ENCODE results near the gene CLK2. TPM values are rescaled to one million over a fixed set of nuclear protein-coding genes. Genes with fewer than 3 reads are reported as not detected.

CLK2 gene
- total and polyA plus RNA-seq, 2 donors (not counting 3 experiments of a cell fraction or from before 2014, with no cell fraction given) = 69.1 to 80.9 TPM

GRCh38 chr1:155285063-155285462 lies 11.8 kb upstream of the CLK2 start:
- Histone ChIP-seq H2AFZ (ENCODE audit: low read depth, low read length) (no peak overlapping the region), H3K27me3 (ENCODE audit: control insufficient read depth in 2 of 2, insufficient read depth in 2 of 2, low read length in 2 of 2) (no peaks in the 10 kb centered on the region), H3K4me3 (replicated peaks in 1 of 3; ENCODE audit: insufficient read depth in 1 of 3, low read depth in 1 of 3, low read length in 3 of 3) (no peak overlapping the region), H3K36me3 (ENCODE audit: control insufficient read depth in 2 of 2, extremely low read depth in 1 of 2, insufficient read depth in 2 of 2, low read length in 2 of 2) (no peaks in the 10 kb centered on the region), H3K4me1 (ENCODE audit: control insufficient read depth, extremely low read depth, insufficient read depth, low read length) (no peaks in the 10 kb centered on the region), H3K27ac (ENCODE audit: insufficient read depth, low read depth, low read length) (no peak overlapping the region), H3K9me3 (replicated peaks; ENCODE audit: control insufficient read depth, insufficient read depth, low read length) (no peaks in the 10 kb centered on the region), H4K20me1 (replicated peaks; ENCODE audit: control insufficient read depth, extremely low read depth, insufficient read depth, low read length) (no peaks in the 10 kb centered on the region), H3K9me1 (replicated peaks; ENCODE audit: control insufficient read depth, extremely low read depth, insufficient read depth, low read length) (no peaks in the 10 kb centered on the region), H3K4me2 (ENCODE audit: insufficient read depth, low read length) (no peak overlapping the region), H3K79me2 (ENCODE audit: control insufficient read depth, insufficient read depth, low read length) (no peaks in the 10 kb centered on the region), H3K9ac (replicated peaks; ENCODE audit: extremely low read depth, insufficient read depth, low read length) (no peak overlapping the region)
- dilution Hi-C loops (cut with MboI; ENCODE audit: extremely low pct_ligation_motif_present, low sequenced_read_pairs) = no loop called here
- intact Hi-C loops (cut with micrococcal nuclease) = no loop called here
- no peak for TF ChIP-seq POLR2AphosphoS5 (IDR thresholded peaks at IDR 0.05; ENCODE audit: insufficient read depth, low read depth, low read length)
- no peak for TF ChIP-seq POLR2A (IDR thresholded peaks at IDR 0.05; ENCODE audit: low read depth, low read length)
- DNase-seq (ENCODE audit: low read depth, low spot score) (no peak), FAIRE-seq (no peak)
- CTCF ChIA-PET = no interaction called here
- no TSS peak for BruUV-seq (replicated peaks)
- POLR2A ChIA-PET = no interaction called here

GRCh38 chr1:155284476-155284875 lies 11.2 kb upstream of the CLK2 start:
- no TSS peak for BruUV-seq (replicated peaks)
- TF ChIP-seq MYC (IDR thresholded peaks at IDR 0.05; ENCODE audit: low read depth, low read length) (no peak), FOS (IDR thresholded peaks at IDR 0.05; ENCODE audit: borderline replicate concordance, insufficient read depth, low read length) (no peak), CTCF (IDR thresholded peaks at IDR 0.05; ENCODE audit: extremely low read depth in 1 of 2, insufficient read depth in 1 of 2, low read depth in 1 of 2, low read length in 2 of 2) (no peak), POLR2A (IDR thresholded peaks at IDR 0.05; ENCODE audit: low read depth, low read length) (no peak), EZH2 (IDR thresholded peaks at IDR 0.05; ENCODE audit: borderline replicate concordance, low read depth, low read length, severe bottlenecking) (no peak), GATA2 (IDR thresholded peaks at IDR 0.05; ENCODE audit: insufficient read depth, insufficient read length, low read depth, low read length) (no peak), POLR2AphosphoS5 (IDR thresholded peaks at IDR 0.05; ENCODE audit: insufficient read depth, low read depth, low read length) (no peak), JUN (IDR thresholded peaks at IDR 0.05; ENCODE audit: borderline replicate concordance, insufficient read depth, insufficient read length, low read depth) (no peak)
- TF ChIP-seq, protein P1, sequence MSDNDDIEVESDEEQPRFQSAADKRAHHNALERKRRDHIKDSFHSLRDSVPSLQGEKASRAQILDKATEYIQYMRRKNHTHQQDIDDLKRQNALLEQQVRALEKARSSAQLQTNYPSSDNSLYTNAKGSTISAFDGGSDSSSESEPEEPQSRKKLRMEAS (IDR thresholded peaks at IDR 0.05; ENCODE audit: insufficient read depth, insufficient read length) = no peak
- CTCF ChIA-PET = no interaction called here
- no peaks in the 10 kb centered on the region for H3K9me1 ChIP-seq (replicated peaks; ENCODE audit: control insufficient read depth, extremely low read depth, insufficient read depth, low read length)
- intact Hi-C loops (cut with micrococcal nuclease) = no loop called here
- no peaks in the 10 kb centered on the region for H3K27me3 ChIP-seq (ENCODE audit: control insufficient read depth in 2 of 2, insufficient read depth in 2 of 2, low read length in 2 of 2)
- H3K27ac ChIP-seq (ENCODE audit: insufficient read depth, low read depth, low read length) = no peak overlapping the region
- no peak overlapping the region for H3K4me3 ChIP-seq (replicated peaks in 1 of 3; ENCODE audit: insufficient read depth in 1 of 3, low read depth in 1 of 3, low read length in 3 of 3)
- H2AFZ ChIP-seq (ENCODE audit: low read depth, low read length) = no peak overlapping the region
- H3K4me1 ChIP-seq (ENCODE audit: control insufficient read depth, extremely low read depth, insufficient read depth, low read length) = no peaks in the 10 kb centered on the region
- no peaks in the 10 kb centered on the region for H3K9me3 ChIP-seq (replicated peaks; ENCODE audit: control insufficient read depth, insufficient read depth, low read length)
- no peaks in the 10 kb centered on the region for H3K79me2 ChIP-seq (ENCODE audit: control insufficient read depth, insufficient read depth, low read length)
- no peaks in the 10 kb centered on the region for H4K20me1 ChIP-seq (replicated peaks; ENCODE audit: control insufficient read depth, extremely low read depth, insufficient read depth, low read length)
- no peak for FAIRE-seq
- no peak for DNase-seq (ENCODE audit: low read depth, low spot score)
- dilution Hi-C loops (cut with MboI; ENCODE audit: extremely low pct_ligation_motif_present, low sequenced_read_pairs) = no loop called here
- no peak overlapping the region for H3K4me2 ChIP-seq (ENCODE audit: insufficient read depth, low read length)
- no peak overlapping the region for H3K9ac ChIP-seq (replicated peaks; ENCODE audit: extremely low read depth, insufficient read depth, low read length)
- POLR2A ChIA-PET = no interaction called here
- no peaks in the 10 kb centered on the region for H3K36me3 ChIP-seq (ENCODE audit: control insufficient read depth in 2 of 2, extremely low read depth in 1 of 2, insufficient read depth in 2 of 2, low read length in 2 of 2)

Data from endothelial cell of umbilical vein (primary cell).